GM23338 (cell line): ENCODE measurements around the gene ZNF219.

ENCODE experiments used
- TF ChIP-seq, protein P1 (sequence below): IDR thresholded peaks from 2 replicates; pipeline ENCODE4 v1.6.1; 2016; ENCODE audit warnings: antibody characterized with exemption
- TF ChIP-seq, protein P2 (sequence below): IDR thresholded peaks from one replicate; pipeline ENCODE4 v1.6.1; 2018; ENCODE audit warnings: antibody characterized with exemption; ENCODE audit not compliant: unreplicated experiment

DNA sequence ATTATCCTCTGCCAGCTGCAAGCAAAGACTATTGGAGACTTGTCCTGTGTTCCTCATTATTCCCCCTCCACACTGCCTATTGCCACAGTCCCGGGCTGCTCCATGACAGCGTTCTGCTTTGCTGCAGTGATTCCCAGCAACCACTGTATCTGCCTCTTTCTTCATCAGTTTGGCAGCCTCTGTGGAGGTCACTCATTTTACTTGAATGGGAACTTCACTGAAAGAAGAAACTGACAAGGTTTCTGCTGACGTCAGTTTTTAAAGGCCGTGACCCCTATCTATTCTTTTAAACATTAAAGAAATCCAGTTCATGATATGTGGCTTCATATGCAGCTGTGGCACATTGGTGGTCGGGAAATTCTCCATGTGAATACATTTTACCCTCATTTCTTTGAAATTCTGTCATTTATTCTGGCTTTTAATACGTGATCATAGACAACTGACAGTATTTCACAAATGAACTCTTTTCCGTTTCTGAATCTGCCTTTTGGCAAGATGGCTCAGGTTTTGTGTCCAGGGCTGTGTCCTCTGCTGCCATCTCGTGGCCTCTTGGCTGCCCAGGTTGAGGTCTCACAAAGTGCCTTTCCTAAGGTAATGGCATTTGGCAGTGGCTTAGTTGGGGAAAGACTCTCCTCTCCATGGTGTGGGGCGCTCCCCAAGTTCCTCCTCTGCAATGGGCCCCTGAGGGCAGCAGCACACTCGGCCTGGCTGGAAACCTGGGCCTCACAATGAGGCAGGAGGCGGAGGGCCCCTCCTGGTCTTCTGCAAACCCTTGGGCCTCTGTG, 8.2 kb upstream of the ZNF219 start:
- TF ChIP-seq, protein P1, sequence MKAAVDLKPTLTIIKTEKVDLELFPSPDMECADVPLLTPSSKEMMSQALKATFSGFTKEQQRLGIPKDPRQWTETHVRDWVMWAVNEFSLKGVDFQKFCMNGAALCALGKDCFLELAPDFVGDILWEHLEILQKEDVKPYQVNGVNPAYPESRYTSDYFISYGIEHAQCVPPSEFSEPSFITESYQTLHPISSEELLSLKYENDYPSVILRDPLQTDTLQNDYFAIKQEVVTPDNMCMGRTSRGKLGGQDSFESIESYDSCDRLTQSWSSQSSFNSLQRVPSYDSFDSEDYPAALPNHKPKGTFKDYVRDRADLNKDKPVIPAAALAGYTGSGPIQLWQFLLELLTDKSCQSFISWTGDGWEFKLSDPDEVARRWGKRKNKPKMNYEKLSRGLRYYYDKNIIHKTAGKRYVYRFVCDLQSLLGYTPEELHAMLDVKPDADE, result no peak
- TF ChIP-seq, protein P2, sequence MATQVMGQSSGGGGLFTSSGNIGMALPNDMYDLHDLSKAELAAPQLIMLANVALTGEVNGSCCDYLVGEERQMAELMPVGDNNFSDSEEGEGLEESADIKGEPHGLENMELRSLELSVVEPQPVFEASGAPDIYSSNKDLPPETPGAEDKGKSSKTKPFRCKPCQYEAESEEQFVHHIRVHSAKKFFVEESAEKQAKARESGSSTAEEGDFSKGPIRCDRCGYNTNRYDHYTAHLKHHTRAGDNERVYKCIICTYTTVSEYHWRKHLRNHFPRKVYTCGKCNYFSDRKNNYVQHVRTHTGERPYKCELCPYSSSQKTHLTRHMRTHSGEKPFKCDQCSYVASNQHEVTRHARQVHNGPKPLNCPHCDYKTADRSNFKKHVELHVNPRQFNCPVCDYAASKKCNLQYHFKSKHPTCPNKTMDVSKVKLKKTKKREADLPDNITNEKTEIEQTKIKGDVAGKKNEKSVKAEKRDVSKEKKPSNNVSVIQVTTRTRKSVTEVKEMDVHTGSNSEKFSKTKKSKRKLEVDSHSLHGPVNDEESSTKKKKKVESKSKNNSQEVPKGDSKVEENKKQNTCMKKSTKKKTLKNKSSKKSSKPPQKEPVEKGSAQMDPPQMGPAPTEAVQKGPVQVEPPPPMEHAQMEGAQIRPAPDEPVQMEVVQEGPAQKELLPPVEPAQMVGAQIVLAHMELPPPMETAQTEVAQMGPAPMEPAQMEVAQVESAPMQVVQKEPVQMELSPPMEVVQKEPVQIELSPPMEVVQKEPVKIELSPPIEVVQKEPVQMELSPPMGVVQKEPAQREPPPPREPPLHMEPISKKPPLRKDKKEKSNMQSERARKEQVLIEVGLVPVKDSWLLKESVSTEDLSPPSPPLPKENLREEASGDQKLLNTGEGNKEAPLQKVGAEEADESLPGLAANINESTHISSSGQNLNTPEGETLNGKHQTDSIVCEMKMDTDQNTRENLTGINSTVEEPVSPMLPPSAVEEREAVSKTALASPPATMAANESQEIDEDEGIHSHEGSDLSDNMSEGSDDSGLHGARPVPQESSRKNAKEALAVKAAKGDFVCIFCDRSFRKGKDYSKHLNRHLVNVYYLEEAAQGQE, result no peak
